Measurements from ENCODE around the gene NRCAM.

GRCh38 chr7:108451296-108451848 is 4.9 kb downstream of the NRCAM start:
- no peak for TF ChIP-seq CTCF (IDR thresholded peaks at IDR 0.05)
- no peak for TF ChIP-seq EMX1 (CRISPR knock-in tag; IDR thresholded peaks at IDR 0.05)
- no peak for TF ChIP-seq ZBTB43 (CRISPR knock-in tag; IDR thresholded peaks at IDR 0.05)
- no peak for TF ChIP-seq ZSCAN18 (CRISPR knock-in tag; IDR thresholded peaks at IDR 0.05)
- TF ChIP-seq KAT7 (CRISPR knock-in tag; IDR thresholded peaks at IDR 0.05; ENCODE audit: borderline replicate concordance): no peak
- no peak for TF ChIP-seq TCF7 (CRISPR knock-in tag; IDR thresholded peaks at IDR 0.05; ENCODE audit: low read depth)
- TF ChIP-seq CBFB (CRISPR knock-in tag; IDR thresholded peaks at IDR 0.05; ENCODE audit: low read depth): no peak
- no peak for TF ChIP-seq E2F4 (CRISPR knock-in tag; IDR thresholded peaks at IDR 0.05; ENCODE audit: borderline replicate concordance, low read depth)
- TF ChIP-seq HMGA2 (CRISPR knock-in tag; IDR thresholded peaks at IDR 0.05): no peak
- TF ChIP-seq USF2 (CRISPR knock-in tag; IDR thresholded peaks at IDR 0.05): no peak
- TF ChIP-seq TEAD1 (CRISPR knock-in tag; IDR thresholded peaks at IDR 0.05): no peak
